Measurements from ENCODE around the gene CCDC47. TPM values are rescaled to one million over a fixed set of nuclear protein-coding genes. Genes with fewer than 3 reads are reported as not detected.

The CCDC47 gene
- total and polyA plus RNA-seq, 2 donors from 2014 or later, result 50.9 to 83.1 TPM

DNA sequence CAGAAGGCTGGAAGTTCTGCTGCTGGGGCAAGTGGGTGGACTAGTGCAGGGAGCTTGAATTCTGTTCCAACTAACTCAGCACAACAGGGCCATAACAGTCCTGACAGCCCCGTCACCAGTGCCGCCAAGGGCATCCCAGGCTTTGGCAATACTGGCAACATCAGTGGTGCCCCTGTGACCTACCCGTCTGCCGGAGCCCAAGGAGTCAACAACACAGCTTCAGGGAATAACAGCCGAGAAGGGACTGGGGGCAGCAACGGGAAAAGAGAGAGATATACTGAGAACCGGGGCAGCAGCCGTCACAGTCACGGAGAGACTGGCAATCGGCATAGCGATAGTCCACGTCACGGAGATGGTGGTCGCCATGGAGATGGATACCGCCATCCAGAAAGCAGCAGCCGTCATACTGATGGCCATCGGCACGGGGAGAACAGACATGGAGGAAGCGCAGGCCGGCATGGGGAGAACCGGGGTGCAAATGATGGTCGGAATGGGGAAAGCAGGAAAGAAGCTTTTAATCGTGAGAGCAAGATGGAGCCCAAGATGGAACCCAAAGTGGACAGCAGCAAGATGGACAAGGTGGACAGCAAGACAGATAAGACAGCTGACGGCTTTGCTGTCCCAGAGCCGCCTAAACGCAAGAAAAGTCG lies 44.5 kb upstream of the CCDC47 start:
- Histone ChIP-seq H3K9ac (ENCODE audit: low read length in 3 of 3) (no peak overlapping the region), H3K4me3 (ENCODE audit: low read length in 3 of 3) (no peak overlapping the region), H3K4me1 (ENCODE audit: control insufficient read depth in 2 of 3, insufficient read depth in 2 of 3, low read depth in 1 of 3, low read length in 3 of 3) (peaks cover 0 to 15% (median 12%) of the 10 kb centered on the region in 3 donors), H3K9me3 (ENCODE audit: control insufficient read depth in 2 of 3, insufficient read depth in 1 of 3, low read length in 3 of 3) (no peaks in the 10 kb centered on the region), H3K27ac (ENCODE audit: low read depth in 2 of 2, low read length in 2 of 2) (peak overlapping the region in 1 of 2 donors; percentile 61), H3K27me3 (ENCODE audit: control insufficient read depth, insufficient read depth, low read length) (no peaks in the 10 kb centered on the region), H3K36me3 (ENCODE audit: control insufficient read depth in 2 of 3, insufficient read depth in 3 of 3, low read length in 3 of 3) (peaks cover 31 to 78% (median 66%) of the 10 kb centered on the region in 3 donors)
- FAIRE-seq, result no peak
- intact Hi-C loops (cut with DNase I), result no loop called here
- TF ChIP-seq, protein P1, sequence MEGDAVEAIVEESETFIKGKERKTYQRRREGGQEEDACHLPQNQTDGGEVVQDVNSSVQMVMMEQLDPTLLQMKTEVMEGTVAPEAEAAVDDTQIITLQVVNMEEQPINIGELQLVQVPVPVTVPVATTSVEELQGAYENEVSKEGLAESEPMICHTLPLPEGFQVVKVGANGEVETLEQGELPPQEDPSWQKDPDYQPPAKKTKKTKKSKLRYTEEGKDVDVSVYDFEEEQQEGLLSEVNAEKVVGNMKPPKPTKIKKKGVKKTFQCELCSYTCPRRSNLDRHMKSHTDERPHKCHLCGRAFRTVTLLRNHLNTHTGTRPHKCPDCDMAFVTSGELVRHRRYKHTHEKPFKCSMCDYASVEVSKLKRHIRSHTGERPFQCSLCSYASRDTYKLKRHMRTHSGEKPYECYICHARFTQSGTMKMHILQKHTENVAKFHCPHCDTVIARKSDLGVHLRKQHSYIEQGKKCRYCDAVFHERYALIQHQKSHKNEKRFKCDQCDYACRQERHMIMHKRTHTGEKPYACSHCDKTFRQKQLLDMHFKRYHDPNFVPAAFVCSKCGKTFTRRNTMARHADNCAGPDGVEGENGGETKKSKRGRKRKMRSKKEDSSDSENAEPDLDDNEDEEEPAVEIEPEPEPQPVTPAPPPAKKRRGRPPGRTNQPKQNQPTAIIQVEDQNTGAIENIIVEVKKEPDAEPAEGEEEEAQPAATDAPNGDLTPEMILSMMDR (IDR thresholded peaks at IDR 0.05; ENCODE audit: borderline replicate concordance, extremely low read depth, insufficient read depth), result no peak
- DNase-seq, result no peak

DNA sequence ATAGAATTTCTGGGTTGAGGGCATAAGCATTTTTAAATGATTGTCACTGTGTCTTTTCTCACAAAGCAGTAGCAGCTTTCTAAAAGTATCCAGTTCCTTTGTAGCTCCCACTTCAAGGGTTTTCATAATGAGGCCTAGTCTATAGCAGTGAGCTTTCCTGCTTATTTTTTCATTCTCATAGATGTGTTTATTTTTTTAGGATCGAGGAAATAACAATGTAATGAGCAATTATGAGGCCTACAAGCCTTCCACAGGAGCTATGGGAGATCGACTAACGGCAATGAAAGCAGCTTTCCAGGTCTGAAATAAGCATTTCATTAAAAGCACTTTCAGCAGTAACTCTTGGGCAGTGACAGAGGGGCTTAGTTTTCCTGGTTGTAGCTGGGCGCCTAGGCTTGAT lies 43.3 kb upstream of the CCDC47 start:
- DNase-seq (no peak), FAIRE-seq (no peak)
- TF ChIP-seq, protein P1 (IDR thresholded peaks at IDR 0.05; ENCODE audit: borderline replicate concordance, extremely low read depth, insufficient read depth), result no peak
- peaks cover 0 to 15% (median 12%) of the 10 kb centered on the region in 3 donors for H3K4me1 ChIP-seq (ENCODE audit: control insufficient read depth in 2 of 3, insufficient read depth in 2 of 3, low read depth in 1 of 3, low read length in 3 of 3)
- H3K27ac ChIP-seq (ENCODE audit: low read depth in 2 of 2, low read length in 2 of 2), result no peak overlapping the region
- H3K27me3 ChIP-seq (ENCODE audit: control insufficient read depth, insufficient read depth, low read length), result no peaks in the 10 kb centered on the region
- no peaks in the 10 kb centered on the region for H3K9me3 ChIP-seq (ENCODE audit: control insufficient read depth in 2 of 3, insufficient read depth in 1 of 3, low read length in 3 of 3)
- H3K4me3 ChIP-seq (ENCODE audit: low read length in 3 of 3), result no peak overlapping the region
- H3K9ac ChIP-seq (ENCODE audit: low read length in 3 of 3), result no peak overlapping the region
- peaks cover 28 to 76% (median 66%) of the 10 kb centered on the region in 3 donors for H3K36me3 ChIP-seq (ENCODE audit: control insufficient read depth in 2 of 3, insufficient read depth in 3 of 3, low read length in 3 of 3)
- intact Hi-C loops (cut with DNase I), result no loop called here

DNA sequence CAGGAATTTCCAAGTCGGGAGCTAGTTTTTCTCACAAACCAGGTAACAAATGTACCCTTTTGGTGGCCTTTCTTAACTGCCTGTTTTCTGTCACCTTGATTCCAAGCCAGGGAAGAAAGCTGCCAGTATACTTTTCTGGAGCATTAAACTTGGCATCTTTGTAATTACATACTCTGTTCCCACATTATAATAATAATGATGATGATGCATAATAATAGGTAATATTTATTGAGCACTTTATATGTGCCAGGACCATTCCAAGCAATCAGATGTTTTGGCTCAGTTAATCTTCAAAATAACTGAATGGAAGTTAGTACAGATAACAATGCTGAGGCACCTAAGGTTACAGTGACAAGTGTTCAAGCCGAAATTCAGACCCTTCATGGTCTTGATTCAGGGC lies 42.7 kb upstream of the CCDC47 start:
- TF ChIP-seq, protein P1 (IDR thresholded peaks at IDR 0.05; ENCODE audit: borderline replicate concordance, extremely low read depth, insufficient read depth), result no peak
- FAIRE-seq, result no peak
- no peak for DNase-seq
- H3K9ac ChIP-seq (ENCODE audit: low read length in 3 of 3), result no peak overlapping the region
- intact Hi-C loops (cut with DNase I), result no loop called here
- no peak overlapping the region for H3K4me3 ChIP-seq (ENCODE audit: low read length in 3 of 3)
- H3K36me3 ChIP-seq (ENCODE audit: control insufficient read depth in 2 of 3, insufficient read depth in 3 of 3, low read length in 3 of 3), result peaks cover 27 to 76% (median 65%) of the 10 kb centered on the region in 3 donors
- peaks cover 0 to 15% (median 12%) of the 10 kb centered on the region in 3 donors for H3K4me1 ChIP-seq (ENCODE audit: control insufficient read depth in 2 of 3, insufficient read depth in 2 of 3, low read depth in 1 of 3, low read length in 3 of 3)
- no peak overlapping the region for H3K27ac ChIP-seq (ENCODE audit: low read depth in 2 of 2, low read length in 2 of 2)
- no peaks in the 10 kb centered on the region for H3K9me3 ChIP-seq (ENCODE audit: control insufficient read depth in 2 of 3, insufficient read depth in 1 of 3, low read length in 3 of 3)
- H3K27me3 ChIP-seq (ENCODE audit: control insufficient read depth, insufficient read depth, low read length), result no peaks in the 10 kb centered on the region
